ENCODE measurements around the gene SMPD1.

DNA sequence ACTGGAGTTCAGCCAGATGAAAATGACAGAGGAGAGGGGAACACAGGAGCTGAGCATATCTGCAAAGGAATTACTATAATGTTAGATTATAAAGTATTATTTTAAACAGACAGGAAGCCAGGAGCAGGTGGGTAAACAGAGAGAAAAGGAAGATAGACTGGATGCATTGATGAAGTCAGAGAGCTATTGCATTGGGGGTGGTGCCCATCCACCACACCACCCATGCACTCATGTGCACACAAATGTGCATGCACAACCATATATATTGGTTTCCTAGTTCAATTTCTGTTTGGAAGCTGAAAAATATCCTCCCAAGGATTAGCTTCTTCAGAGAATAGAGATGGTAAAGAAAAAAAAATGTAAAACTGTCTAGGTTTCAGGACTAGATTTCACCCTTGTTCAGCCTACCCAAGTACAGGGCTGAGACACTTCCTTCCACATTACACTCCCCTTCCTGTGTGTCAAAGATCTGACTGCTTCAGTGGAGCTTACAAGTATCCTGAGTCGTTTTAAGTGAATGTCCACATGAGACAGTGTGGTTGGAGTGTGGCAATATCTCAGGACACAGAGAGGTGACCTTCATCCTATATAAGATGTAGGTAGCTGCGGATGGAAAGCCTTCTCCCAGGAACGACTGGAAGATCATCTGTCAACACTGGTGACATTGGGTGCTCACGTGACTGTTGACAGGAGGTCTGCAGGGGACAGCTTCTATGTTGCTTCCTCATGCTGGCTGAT, 12.2 kb upstream of the SMPD1 start:
- TF ChIP-seq, protein P1, sequence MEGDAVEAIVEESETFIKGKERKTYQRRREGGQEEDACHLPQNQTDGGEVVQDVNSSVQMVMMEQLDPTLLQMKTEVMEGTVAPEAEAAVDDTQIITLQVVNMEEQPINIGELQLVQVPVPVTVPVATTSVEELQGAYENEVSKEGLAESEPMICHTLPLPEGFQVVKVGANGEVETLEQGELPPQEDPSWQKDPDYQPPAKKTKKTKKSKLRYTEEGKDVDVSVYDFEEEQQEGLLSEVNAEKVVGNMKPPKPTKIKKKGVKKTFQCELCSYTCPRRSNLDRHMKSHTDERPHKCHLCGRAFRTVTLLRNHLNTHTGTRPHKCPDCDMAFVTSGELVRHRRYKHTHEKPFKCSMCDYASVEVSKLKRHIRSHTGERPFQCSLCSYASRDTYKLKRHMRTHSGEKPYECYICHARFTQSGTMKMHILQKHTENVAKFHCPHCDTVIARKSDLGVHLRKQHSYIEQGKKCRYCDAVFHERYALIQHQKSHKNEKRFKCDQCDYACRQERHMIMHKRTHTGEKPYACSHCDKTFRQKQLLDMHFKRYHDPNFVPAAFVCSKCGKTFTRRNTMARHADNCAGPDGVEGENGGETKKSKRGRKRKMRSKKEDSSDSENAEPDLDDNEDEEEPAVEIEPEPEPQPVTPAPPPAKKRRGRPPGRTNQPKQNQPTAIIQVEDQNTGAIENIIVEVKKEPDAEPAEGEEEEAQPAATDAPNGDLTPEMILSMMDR (IDR thresholded peaks at IDR 0.05), result no peak
- TF ChIP-seq POLR2A (IDR thresholded peaks at IDR 0.05), result no peak
- no peak for TF ChIP-seq POLR2AphosphoS5 (IDR thresholded peaks at IDR 0.05)

Measured in gastroesophageal sphincter (tissue), 3 donors.